RPMI8226 (cell line): ENCODE results near the gene UGT3A2.

Experiments used
- DNase-seq: peaks from one replicate; pipeline ENCODE4 v3.0.0-alpha.2; 2015

The UGT3A2 gene

GRCh38 chr5:36066540-36067210, at the start of gene UGT3A2:
UGT3A2 (minus strand) TSS chr5:36066882; CDS start chr5:36066789, 93 bp downstream.
- no peak for DNase-seq

DNA sequence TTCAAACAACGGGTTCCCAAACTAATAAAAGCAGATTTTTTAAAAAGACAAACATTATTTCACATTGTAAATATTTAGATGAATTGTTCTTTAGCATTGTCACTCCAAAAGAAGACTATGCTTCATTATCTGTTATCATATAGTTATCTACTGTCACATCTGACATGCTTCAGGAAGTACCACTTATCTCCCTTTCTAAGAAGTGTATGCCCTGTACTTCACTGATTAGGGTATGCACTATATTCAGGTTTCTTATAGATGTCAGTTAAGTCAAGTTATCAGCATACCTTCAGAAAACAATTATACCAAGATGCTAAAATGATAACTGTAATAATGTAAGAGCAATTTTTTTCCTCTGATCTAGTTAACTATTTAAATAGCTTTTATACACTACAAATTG, 44.6 kb upstream of the UGT3A2 start:
- no peak for DNase-seq

DNA sequence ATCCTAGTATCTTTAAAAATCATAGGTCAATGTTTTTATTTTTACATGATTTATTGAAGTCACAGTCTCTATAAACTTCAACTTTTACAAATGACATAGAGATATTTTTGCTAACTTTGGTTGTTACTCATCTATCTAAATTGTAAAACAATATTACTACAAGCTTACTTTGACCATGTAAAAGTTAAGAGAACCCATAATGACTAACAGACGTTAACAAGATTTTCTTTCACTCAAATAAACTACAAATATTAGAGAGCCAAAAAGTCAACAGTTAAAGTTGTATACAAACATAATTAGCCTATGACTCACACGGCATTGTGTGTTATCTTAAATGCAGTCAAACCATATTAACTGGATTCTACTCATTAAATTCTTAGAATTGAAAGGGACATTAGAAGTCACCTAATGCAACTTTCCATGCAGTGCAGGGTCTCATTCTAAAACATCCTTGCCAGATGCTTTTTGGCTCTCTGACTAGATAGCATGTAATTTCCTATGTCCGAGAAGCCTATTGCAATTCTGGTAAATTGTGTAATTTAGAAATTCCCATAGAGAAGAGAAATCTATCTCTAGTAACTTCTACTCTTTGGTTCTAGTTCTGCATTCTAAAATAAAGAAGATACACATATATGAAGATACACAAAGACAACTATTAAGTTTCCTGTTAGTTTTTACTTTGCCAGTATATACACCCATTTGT, 42.2 kb upstream of the UGT3A2 start:
- DNase-seq: no peak

GRCh38 chr5:36105819-36106218, 39.1 kb upstream of the UGT3A2 start:
- DNase-seq: no peak

DNA sequence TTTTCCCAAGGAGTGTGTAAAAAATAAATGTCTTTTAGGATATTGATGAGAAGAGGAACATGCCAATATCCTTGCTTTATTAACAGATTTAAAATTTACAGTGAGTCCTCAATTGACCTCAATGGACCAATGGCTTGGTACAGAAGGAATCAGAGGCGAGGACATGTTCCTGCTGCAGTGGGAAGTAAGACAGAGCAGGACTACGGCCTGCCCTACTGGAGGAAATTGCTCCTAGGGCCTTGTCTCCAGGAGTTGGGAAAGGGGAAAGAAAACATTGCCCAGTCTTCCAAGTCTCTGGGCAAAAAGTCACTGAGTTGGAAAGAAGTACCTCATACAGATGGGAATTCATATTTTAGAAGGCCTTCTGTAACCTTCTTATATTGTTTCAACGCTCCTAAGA, 33.1 kb upstream of the UGT3A2 start:
- DNase-seq: no peak

- DNase-seq: no peak
Measured at GRCh38 chr5:36096486-36096885, 29.8 kb upstream of the UGT3A2 start.

DNA sequence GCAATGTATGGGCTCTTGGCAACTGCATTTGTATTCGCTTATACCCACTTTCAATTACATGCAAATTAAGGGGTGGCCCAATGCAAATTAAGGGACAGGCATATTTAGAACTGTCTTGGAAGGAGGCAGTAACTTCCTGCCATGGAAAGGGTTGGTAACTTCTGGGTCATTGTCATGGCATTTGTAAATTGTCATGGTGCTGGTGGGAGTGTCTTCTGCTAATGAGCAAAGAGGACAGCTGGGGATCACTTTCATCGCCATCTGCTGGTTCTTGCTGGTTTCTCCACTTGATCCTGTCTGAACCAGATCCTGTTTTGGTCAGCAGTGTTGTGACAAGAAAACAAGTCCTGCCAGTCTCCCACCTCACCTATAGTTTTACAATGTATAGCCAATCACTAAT, 23.3 kb upstream of the UGT3A2 start:
- peak; percentile 25 for DNase-seq

DNA sequence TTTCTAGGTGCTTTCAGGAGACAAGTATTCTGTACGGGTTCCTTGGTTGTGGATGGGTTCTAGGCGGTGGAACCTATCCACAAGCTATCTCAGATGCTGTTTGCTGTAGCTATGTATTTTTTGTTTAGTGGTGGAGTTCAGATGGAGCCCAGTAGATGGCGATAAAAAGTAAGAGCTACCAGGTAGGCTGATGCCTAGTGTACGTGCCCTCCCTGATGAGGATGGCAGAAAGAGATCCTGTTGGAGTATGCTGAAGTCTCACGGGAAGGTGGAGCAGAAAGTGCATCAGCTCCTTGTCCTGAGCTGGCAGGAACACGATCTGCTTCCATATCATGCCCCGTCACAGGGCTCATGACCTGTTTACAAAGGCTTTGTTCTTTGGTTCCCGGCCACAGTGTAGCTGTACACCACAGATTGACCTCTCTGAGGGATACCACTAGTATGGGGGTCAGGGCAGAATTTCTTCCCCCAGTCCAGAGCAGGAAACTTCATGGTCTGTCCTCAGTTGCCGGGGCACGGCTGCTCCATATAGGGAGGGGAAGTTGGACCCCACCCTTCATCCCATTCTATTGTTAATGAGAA, 12.6 kb upstream of the UGT3A2 start:
- peak; percentile 47 for DNase-seq

GRCh38 chr5:36078430-36078829, 11.7 kb upstream of the UGT3A2 start:
- no peak for DNase-seq

- peak; percentile 32 for DNase-seq
Measured at GRCh38 chr5:36073595-36074216, 7.0 kb upstream of the UGT3A2 start.

- peak; percentile 9 for DNase-seq
Measured at GRCh38 chr5:36070687-36071571, 4.2 kb upstream of the UGT3A2 start.

DNA sequence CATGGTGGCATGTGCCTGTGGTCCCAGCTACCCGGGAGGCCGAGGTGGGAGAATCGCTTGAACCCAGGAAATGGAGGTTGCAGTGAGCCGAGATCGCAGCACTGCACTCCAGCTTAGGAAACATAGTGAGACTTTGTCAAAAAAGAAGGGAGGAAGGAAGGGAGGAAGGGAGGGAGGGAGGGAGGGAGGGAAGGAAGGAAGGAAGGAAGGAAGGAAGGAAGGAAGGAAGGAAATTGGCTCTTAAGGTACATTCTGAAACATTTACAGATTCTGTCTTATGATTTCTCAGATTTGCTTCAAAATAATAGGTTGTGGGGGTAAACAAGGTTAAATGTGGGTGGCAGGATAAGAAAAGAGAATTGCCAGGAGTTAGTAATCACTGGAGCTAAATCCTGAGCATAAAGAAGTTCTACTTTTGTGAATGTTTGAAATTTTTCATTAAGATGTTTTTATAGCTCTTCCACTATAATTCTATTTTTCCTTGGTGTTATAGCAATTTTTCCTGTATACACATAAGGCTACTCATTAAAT, 2.1 kb upstream of the UGT3A2 start:
- DNase-seq: no peak

DNA sequence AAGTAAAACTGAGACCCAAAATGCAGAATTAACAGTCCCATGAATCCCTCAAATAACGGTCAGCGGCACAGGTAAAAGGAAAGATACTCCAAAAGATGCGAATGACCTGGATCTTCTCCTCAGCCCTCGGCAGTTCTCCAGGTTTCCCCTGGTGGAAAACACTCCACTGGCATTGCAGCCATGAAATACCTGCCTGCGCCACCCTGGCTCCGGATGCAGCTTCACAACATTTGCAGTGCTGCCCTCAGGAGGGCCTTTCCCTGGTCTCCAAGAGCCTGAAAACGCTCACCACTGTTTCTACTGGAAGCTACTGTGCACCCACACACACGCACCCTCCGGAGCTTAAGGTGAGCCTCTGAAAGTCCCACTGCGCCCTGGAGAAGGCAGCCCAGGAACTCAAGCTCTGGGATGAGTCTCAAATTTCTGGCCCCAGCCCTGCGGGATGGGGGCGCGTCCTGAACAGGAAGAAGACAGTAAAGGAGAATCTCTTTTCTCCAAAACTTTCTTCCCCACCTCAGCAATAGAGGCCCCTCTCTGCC, 612 bp downstream of the UGT3A2 start:
- DNase-seq: no peak

DNA sequence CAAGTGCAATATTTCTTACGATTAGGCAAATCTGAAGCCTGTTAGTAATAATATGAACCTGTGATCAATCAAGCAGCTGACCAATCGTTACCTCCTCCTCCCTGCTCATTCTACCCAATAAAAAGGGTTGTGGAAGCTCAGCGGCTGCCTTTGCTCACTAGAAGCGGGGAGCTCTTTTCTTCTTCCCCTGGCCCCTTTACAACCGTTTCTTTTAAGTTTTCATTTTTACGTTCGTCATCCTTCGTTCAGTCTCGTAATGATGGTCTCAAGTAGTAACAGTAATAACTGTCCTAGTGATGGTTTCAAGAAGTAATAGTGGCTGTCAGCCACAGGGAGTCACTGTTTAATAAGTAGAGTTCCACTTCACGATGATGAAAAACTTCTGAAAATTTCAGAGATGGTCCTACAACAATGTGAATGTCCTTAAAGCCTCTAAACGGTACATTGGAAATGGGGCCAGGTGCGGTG, 6.2 kb downstream of the UGT3A2 start:
- peak; percentile 5 for DNase-seq

- no peak for DNase-seq
Measured at GRCh38 chr5:36059571-36060419, 6.9 kb downstream of the UGT3A2 start.

GRCh38 chr5:36058776-36059175, 7.9 kb downstream of the UGT3A2 start:
- no peak for DNase-seq

DNA sequence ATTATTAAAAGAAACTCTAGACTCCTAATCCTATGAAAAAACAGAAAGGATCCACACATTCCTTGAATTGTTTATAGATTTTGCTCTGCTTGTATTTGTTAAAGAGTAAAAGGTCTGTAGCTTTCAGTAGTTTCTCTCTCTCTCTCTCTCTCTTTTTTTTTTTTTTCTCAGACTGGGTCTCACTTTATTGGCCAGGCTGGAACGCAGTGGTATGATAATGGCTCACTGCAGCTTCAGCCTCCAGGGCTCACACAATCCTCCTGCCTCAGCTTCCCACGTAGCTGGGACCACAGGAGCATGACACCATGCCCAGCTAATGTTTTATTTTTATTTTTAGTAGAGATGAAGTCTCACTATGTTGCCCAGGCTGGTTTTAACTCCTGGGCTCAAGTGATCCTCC, 9.3 kb downstream of the UGT3A2 start:
- no peak for DNase-seq

DNA sequence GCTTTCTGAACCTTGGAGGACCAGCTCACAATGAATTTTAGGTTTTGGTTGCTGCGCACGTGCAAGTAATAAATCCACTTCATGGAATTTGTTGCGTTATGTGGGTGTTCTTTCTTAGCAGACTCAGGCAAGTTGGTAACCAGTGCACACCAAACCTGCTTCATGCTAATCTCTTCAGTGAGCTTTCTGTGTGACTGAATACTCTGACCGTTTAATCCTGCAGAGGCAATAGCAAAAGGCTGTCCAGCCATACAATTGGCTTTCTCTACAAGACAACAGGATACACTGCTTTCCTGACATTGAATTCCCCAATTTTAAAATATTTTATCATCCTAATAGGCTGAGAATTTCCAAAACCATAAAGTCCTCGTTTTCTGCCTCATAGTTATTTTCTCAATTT, 10.3 kb downstream of the UGT3A2 start:
- no peak for DNase-seq

- no peak for DNase-seq
Measured at GRCh38 chr5:36055984-36056383, 10.7 kb downstream of the UGT3A2 start.

GRCh38 chr5:36054647-36055046, 12.0 kb downstream of the UGT3A2 start:
- no peak for DNase-seq

- DNase-seq: no peak
Measured at GRCh38 chr5:36052538-36052937, 14.1 kb downstream of the UGT3A2 start.
